Endometrial microvascular endothelial cells (primary cell): Measurements from ENCODE around the gene ANXA8. TPM values are rescaled to one million over a fixed set of nuclear protein-coding genes. Genes with fewer than 3 reads are reported as not detected.

Experiments used
- in situ Hi-C: cut with HindIII; loops from 2 replicates; pipeline ENCODE4 v1.10.0; 2017; ENCODE audit warnings: low sequenced_read_pairs, low pct_unique_long_range_greater_than_20kb; ENCODE audit errors: inconsistent ontology term
- total RNA-seq: library from RNA; depleted of rRNA; stranded (reverse); fragments of >200 nt; gene quantifications from one replicate; pipeline ENCODE4 v1.2.3, GENCODE V29; 2015; ENCODE audit errors: inconsistent ontology term

ANXA8 gene
- total RNA-seq, 1 donor from 2014 or later: not detected

DNA sequence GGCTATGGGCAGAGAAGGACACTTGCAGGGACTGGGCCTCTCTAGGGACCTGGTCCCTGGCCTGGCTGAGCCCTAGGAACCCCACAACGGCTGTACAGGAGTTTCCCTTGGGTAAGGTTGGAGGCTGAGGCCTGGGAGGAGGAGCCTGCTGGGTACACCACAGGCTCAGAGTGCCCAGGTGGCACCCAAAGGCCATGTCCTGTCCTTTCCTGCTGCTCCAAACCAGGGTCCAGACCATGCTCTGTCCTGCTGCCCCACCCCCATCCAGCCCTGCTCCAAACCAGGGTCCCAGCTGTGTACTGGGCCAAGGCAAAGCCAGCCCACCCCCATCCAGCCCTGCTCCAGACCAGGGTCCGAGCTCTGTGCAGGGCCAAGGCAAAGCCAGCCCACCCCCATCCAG, 64.5 kb downstream of the ANXA8 start:
- in situ Hi-C loops: no loop called here

DNA sequence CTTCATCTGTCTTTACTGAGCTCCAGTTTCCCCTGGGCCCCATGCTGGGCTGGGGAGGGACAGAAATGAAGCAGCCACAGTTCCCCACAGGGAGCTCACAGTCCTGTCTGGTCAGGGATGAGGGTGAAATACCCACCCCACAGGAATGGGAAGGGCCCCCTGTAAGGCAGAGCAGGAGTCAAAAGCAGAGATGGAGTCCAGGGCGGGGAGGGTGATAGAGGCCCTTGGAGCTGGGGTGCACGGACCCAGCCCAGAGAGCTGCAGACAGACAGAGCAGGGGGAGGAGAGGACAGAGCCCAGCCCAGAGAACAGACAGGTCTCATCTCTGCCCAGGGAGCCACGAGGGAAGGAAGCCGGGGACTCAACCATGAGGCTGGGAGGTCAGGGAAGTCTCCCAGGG, 64.9 kb downstream of the ANXA8 start:
- in situ Hi-C loops: no loop called here

DNA sequence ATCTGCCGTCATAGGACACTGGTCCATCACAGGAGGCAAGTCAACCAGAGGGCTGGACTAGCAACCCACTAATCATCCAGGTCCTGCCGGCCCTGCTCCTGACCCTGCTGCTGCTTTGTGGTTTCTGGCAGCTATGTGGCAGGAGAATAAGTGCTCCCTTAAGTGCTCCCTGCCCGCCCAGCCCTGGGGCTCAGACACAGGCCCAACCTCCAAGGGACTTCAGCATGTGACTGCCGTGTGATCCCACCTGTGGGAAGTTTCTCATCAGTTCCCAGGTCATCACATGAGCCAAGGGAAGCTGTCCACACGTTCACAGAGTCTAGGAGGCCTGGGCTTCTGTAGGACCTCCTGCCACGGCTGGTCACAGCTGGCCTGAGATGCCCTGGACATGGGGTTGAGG, 65.6 kb downstream of the ANXA8 start:
- in situ Hi-C loops: no loop called here

Other genes with a start within 250 kb of the ANXA8 start
- not detected for gene GDF10, start 183.9 kb downstream of the ANXA8 start, total RNA-seq
- gene GDF2, start 161.7 kb downstream of the ANXA8 start, total RNA-seq: not detected
- gene RBP3, start 135.8 kb downstream of the ANXA8 start, total RNA-seq: not detected
- gene ZNF488, start 99.8 kb downstream of the ANXA8 start, total RNA-seq: not detected
- gene FAM25G, start 7.6 kb upstream of the ANXA8 start, total RNA-seq: not detected
- 3.6 TPM for gene AGAP9, start 39.5 kb upstream of the ANXA8 start, total RNA-seq